Activated B cell treated with CpG ODN at 0.5 μM for 24 hours (primary cell): ENCODE data around the gene PAGR1. TPM values are rescaled to one million over a fixed set of nuclear protein-coding genes. Genes with fewer than 3 reads are reported as not detected.

ENCODE experiments used
- ATAC-seq: fragments of 200-7000 bp; cut with Tn5 transposase; one replicate; pipeline ENCODE4 v1.10.0; 2021; ENCODE audit warnings: low read depth, mild to moderate bottlenecking, moderate library complexity
- CTCF ChIA-PET: fragments of 350-600 bp; sonication (Branson Sonifier 250); formaldehyde crosslinking; loops from one replicate; lab custom pipeline; 2021; ENCODE audit warnings: antibody characterized with exemption; lab: Charles Lee
- POLR2A ChIA-PET: fragments of 350-600 bp; sonication (Branson Sonifier 250); formaldehyde crosslinking; loops from one replicate; lab custom pipeline; 2021; ENCODE audit warnings: antibody characterized with exemption; lab: Charles Lee
- DNase-seq: peaks from one replicate; pipeline ENCODE4 v3.0.0; 2022
- H3K27ac Mint-ChIP-seq: one replicate; pipeline ENCODE4 v1.8.0; 2020; ENCODE audit warnings: mixed read lengths
- H3K27me3 Mint-ChIP-seq: one replicate; pipeline ENCODE4 v1.8.0; 2021; ENCODE audit warnings: mixed read lengths
- H3K36me3 Mint-ChIP-seq: one replicate; pipeline ENCODE4 v1.8.0; 2021; ENCODE audit warnings: low read depth, mixed read lengths
- H3K4me1 Mint-ChIP-seq: one replicate; pipeline ENCODE4 v1.8.0; 2021; ENCODE audit warnings: mixed read lengths
- H3K4me3 Mint-ChIP-seq: one replicate; pipeline ENCODE4 v1.8.0; 2020; ENCODE audit warnings: mild to moderate bottlenecking, mixed read lengths
- H3K9me3 Mint-ChIP-seq: one replicate; pipeline ENCODE4 v1.8.0; 2020; ENCODE audit warnings: mixed read lengths
- CTCF ChIP-seq: fragments of 200-600 bp; IDR thresholded peaks from one replicate; pipeline ENCODE4 v1.8.0; 2022; ENCODE audit warnings: antibody characterized with exemption, mild to moderate bottlenecking
- intact Hi-C: fragments of 100-400 bp; cut with micrococcal nuclease; formaldehyde crosslinking; loops from one replicate; pipeline ENCODE4 v1.15.1; 2024
- total RNA-seq: library from RNA; stranded (reverse); gene quantifications from 2 replicates; pipeline ENCODE4 v1.2.3, GENCODE V29; 2022

The PAGR1 gene
- total RNA-seq, 1 donor from 2014 or later: 18.6 TPM

- Mint-ChIP-seq H3K9me3 (no peaks in the 10 kb centered on the region), H3K27me3 (no peaks in the 10 kb centered on the region), H3K36me3 (peaks cover 32% of the 10 kb centered on the region), H3K4me1 (peaks cover 28% of the 10 kb centered on the region), H3K4me3 (no peak overlapping the region), H3K27ac (no peak overlapping the region)
- no peak for TF ChIP-seq CTCF
- ChIA-PET CTCF (interaction anchor here (1.2 kb wide), 1 partner anchor 10 kb away, joined by 3 read pairs; no protein-coding TSS in a partner anchor), POLR2A (interaction anchor here (1.0 kb wide), 1 partner anchor 10 kb away, joined by 9 read pairs; no protein-coding TSS in a partner anchor)
- DNase-seq (no peak), ATAC-seq (no peak)
- intact Hi-C loops: loop anchor here (5.0 kb wide), 1 partner anchor 62 kb away; no protein-coding TSS in a partner anchor
Observed at GRCh38 chr16:29794231-29794710, 21.7 kb upstream of the PAGR1 start.

- intact Hi-C loops: no loop called here
- no peak for ATAC-seq
- peaks cover 38% of the 10 kb centered on the region for H3K36me3 Mint-ChIP-seq
Observed at GRCh38 chr16:29802416-29802935, 13.5 kb upstream of the PAGR1 start.

GRCh38 chr16:29804020-29804419 lies 11.9 kb upstream of the PAGR1 start:
- Mint-ChIP-seq H3K36me3 (peaks cover 35% of the 10 kb centered on the region), H3K9me3 (no peaks in the 10 kb centered on the region), H3K4me1 (peaks cover 35% of the 10 kb centered on the region), H3K27ac (peak overlapping the region; percentile 100), H3K4me3 (peak overlapping the region; percentile 100), H3K27me3 (no peaks in the 10 kb centered on the region)
- no peak for TF ChIP-seq CTCF
- ChIA-PET POLR2A (interaction anchor here (0.6 to 6.1 kb wide), 22 partner anchors 10 to 379 kb away, joined by 3 to 58 read pairs (median 4); partner anchors contain the start of genes ALDOA, CORO1A, KIF22 and MVP), CTCF (interaction anchor here (0.8 to 1.0 kb wide), 4 partner anchors 10 to 104 kb away, joined by 3 to 5 read pairs (median 5); partner anchors contain the start of gene KIF22)
- DNase-seq (no peak), ATAC-seq (no peak)
- intact Hi-C loops: no loop called here

More at GRCh38 chr16:29802416-29802935, 13.5 kb upstream of the PAGR1 start:
- POLR2A ChIA-PET: interaction anchor here (0.8 to 6.1 kb wide), 3 partner anchors 12 to 20 kb away, joined by 3 to 58 read pairs (median 4); partner anchors contain the start of gene KIF22
- no peak for TF ChIP-seq CTCF
- Mint-ChIP-seq H3K4me3 (no peak overlapping the region), H3K27me3 (no peaks in the 10 kb centered on the region), H3K4me1 (peaks cover 19% of the 10 kb centered on the region), H3K9me3 (no peaks in the 10 kb centered on the region), H3K27ac (peak overlapping the region; percentile 56)
- CTCF ChIA-PET: interaction anchor here (0.6 kb wide), 1 partner anchor 12 kb away, joined by 3 read pairs; the partner anchor contains the start of gene KIF22
- DNase-seq: no peak

GRCh38 chr16:29804455-29805231 lies 11.3 kb upstream of the PAGR1 start:
- Mint-ChIP-seq H3K36me3 (peaks cover 31% of the 10 kb centered on the region), H3K9me3 (no peaks in the 10 kb centered on the region), H3K27ac (peak overlapping the region; percentile 100), H3K4me3 (peak overlapping the region; percentile 100), H3K4me1 (peaks cover 37% of the 10 kb centered on the region), H3K27me3 (no peaks in the 10 kb centered on the region)
- no peak for ATAC-seq
- DNase-seq: no peak
- no peak for TF ChIP-seq CTCF
- CTCF ChIA-PET: interaction anchor here (0.8 to 1.0 kb wide), 4 partner anchors 11 to 105 kb away, joined by 3 to 5 read pairs (median 5); partner anchors contain the start of gene KIF22
- intact Hi-C loops: no loop called here
- POLR2A ChIA-PET: interaction anchor here (0.5 to 6.1 kb wide), 22 partner anchors 10 to 379 kb away, joined by 3 to 58 read pairs (median 4); partner anchors contain the start of genes ALDOA, CORO1A, KIF22 and MVP
